RWPE1 (cell line): ENCODE results near the gene NEUROD2.
A peak's percentile ranks its signal among the peaks of the same experiment; 100 is the strongest.

Source experiments
- CTCF ChIA-PET: fragments of 350-600 bp; sonication (Branson Sonifier 250); formaldehyde crosslinking; extraction: SDS; loops from one replicate; lab custom pipeline; 2021; lab: Yijun Ruan, JAX
- POLR2A ChIA-PET: fragments of 400-600 bp; formaldehyde crosslinking; extraction: SDS; loops from one replicate; lab custom pipeline; 2020; ENCODE audit warnings: antibody characterized with exemption; ENCODE audit not compliant: low non-redundant PET; lab: Yijun Ruan, JAX
- DNase-seq: peaks from one replicate; pipeline ENCODE4 v3.0.0; 2012; ENCODE audit warnings: low spot score
- H3K27ac ChIP-seq: fragments of 450-650 bp; 2 replicates; pipeline ENCODE4 v1.5.1; 2017
- CTCF ChIP-seq: fragments of 450-650 bp; conservative IDR thresholded peaks from 2 replicates; pipeline ENCODE4 v1.5.1; 2017; ENCODE audit warnings: low read depth, mild to moderate bottlenecking

The NEUROD2 gene

GRCh38 chr17:39650121-39650579, 42.4 kb upstream of the NEUROD2 start:
- ChIA-PET POLR2A (no interaction called here), CTCF (interaction anchor here (1.2 kb wide), 1 partner anchor 15 kb away, joined by 7 read pairs; no protein-coding TSS in a partner anchor)
- no peak overlapping the region for H3K27ac ChIP-seq
- DNase-seq: no peak
- TF ChIP-seq CTCF: no peak

- H3K27ac ChIP-seq: peak overlapping the region; percentile 18; the same call in 1 of the 2 replicates
- DNase-seq: no peak
- ChIA-PET POLR2A (no interaction called here), CTCF (interaction anchor here (0.6 to 1.2 kb wide), 2 partner anchors 16 to 106 kb away, joined by 4 to 5 read pairs; no protein-coding TSS in a partner anchor)
- no peak for TF ChIP-seq CTCF
Measured at GRCh38 chr17:39648616-39649366, 41.1 kb upstream of the NEUROD2 start.

- ChIA-PET CTCF (interaction anchor here (1.0 to 1.2 kb wide), 3 partner anchors 12 to 21 kb away, joined by 3 to 4 read pairs (median 4); partner anchors contain the start of gene PNMT), POLR2A (no interaction called here)
- no peak overlapping the region for H3K27ac ChIP-seq
- no peak for DNase-seq
- TF ChIP-seq CTCF: no peak
Measured at GRCh38 chr17:39647256-39647655, 39.5 kb upstream of the NEUROD2 start.

GRCh38 chr17:39643271-39643670, 35.6 kb upstream of the NEUROD2 start:
- CTCF ChIA-PET: interaction anchor here (0.5 to 2.9 kb wide), 3 partner anchors 10 to 21 kb away, joined by 3 to 23 read pairs (median 6); no protein-coding TSS in a partner anchor
- H3K27ac ChIP-seq: peak overlapping the region; percentile 11; the same call in 1 of the 2 replicates
- TF ChIP-seq CTCF: no peak
- POLR2A ChIA-PET: no interaction called here
- no peak for DNase-seq

- ChIA-PET CTCF (interaction anchor here (1.9 to 2.9 kb wide), 2 partner anchors 11 to 20 kb away, joined by 6 to 23 read pairs; no protein-coding TSS in a partner anchor), POLR2A (no interaction called here)
- DNase-seq: no peak
- TF ChIP-seq CTCF: no peak
- H3K27ac ChIP-seq: no peak overlapping the region
Measured at GRCh38 chr17:39642291-39643074, 34.8 kb upstream of the NEUROD2 start.

- CTCF ChIA-PET: interaction anchor here (0.6 kb wide), 1 partner anchor 11 kb away, joined by 4 read pairs; no protein-coding TSS in a partner anchor
- TF ChIP-seq CTCF: no peak
- no peak overlapping the region for H3K27ac ChIP-seq
- no peak for DNase-seq
- POLR2A ChIA-PET: no interaction called here
Measured at GRCh38 chr17:39641883-39642282, 34.2 kb upstream of the NEUROD2 start.
